ENCODE data around the gene SCN5A.

SCN5A gene

DNA sequence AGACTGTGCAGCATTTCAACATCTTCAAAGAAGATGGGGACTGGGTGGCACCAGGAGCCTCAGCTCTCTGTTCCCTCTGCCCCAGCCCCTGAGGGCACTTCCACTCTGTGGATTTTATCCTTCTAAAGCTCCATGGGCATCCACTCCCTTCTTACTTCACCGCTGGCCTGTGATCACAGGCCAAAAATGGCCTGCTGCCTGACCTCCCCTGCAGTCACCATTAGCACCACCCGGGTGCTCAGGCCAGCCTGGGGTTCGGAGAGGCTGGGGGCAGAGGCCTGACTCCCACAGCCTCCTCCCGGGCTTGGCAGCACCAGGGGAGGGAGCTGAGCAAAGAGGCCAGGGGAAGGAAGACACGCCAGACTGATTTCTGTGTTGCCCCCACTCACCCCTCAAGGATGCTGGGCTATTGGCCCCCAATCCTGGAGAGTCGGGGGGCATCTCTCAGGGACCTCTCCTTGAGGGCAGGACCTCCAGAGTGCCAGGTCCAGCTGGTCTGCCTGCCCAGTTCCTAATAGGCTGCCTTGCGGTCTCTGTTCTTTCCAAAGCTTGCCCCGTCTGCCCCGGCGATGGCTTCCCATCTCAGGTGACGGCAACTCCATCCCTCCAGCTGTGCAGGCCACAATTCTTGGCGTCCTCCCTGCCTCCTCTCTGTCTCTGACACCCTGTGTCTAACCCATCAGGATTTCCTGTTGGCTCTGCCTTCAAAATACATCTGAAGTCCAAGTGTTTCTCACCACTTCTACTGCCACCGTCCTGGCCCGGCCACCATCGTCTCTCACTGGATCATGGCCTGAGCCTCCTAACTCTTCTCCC is 86.2 kb downstream of the SCN5A start:
- DNase-seq (no peak), ATAC-seq (no peak)
- H3K36me3 Mint-ChIP-seq (ENCODE audit: low read depth), result no peaks in the 10 kb centered on the region
- H3K27me3 Mint-ChIP-seq, result peaks cover 2% of the 10 kb centered on the region
- no peaks in the 10 kb centered on the region for H3K4me1 Mint-ChIP-seq
- H3K9me3 Mint-ChIP-seq, result no peaks in the 10 kb centered on the region
- no peak overlapping the region for H3K4me3 Mint-ChIP-seq
- no peak overlapping the region for H3K27ac Mint-ChIP-seq

DNA sequence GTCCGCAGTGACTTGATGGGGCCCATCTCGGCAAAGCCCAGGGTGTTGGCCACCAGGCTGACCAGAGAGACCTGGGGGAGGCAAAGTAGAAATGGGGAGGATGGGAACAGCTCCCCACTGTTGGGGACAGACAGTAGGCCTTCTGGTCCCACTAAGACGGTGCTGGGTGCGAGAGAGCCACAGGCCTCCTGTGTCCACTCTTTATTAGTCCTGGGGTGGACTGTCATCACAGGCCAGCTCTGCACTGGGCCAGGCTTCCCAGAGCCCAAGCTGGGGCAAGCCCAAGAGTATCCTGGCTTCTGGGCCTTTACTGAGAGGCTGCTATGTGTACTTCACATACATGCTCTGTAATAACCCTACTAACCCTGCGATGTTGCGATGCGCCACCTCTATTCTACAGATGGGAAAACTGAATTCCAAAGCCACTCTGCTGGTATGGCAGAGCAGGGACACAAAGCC is 87.0 kb downstream of the SCN5A start:
- DNase-seq, result no peak
- Mint-ChIP-seq H3K4me3 (no peak overlapping the region), H3K27ac (no peak overlapping the region), H3K27me3 (peaks cover 2% of the 10 kb centered on the region), H3K9me3 (no peaks in the 10 kb centered on the region), H3K4me1 (no peaks in the 10 kb centered on the region), H3K36me3 (ENCODE audit: low read depth) (no peaks in the 10 kb centered on the region)
- ATAC-seq, result no peak

GRCh38 chr3:38561746-38562466 is 87.6 kb downstream of the SCN5A start:
- Mint-ChIP-seq H3K4me3 (no peak overlapping the region), H3K4me1 (no peaks in the 10 kb centered on the region), H3K27me3 (peaks cover 2% of the 10 kb centered on the region), H3K9me3 (no peaks in the 10 kb centered on the region), H3K36me3 (ENCODE audit: low read depth) (no peaks in the 10 kb centered on the region), H3K27ac (no peak overlapping the region)
- no peak for ATAC-seq
- no peak for DNase-seq

DNA sequence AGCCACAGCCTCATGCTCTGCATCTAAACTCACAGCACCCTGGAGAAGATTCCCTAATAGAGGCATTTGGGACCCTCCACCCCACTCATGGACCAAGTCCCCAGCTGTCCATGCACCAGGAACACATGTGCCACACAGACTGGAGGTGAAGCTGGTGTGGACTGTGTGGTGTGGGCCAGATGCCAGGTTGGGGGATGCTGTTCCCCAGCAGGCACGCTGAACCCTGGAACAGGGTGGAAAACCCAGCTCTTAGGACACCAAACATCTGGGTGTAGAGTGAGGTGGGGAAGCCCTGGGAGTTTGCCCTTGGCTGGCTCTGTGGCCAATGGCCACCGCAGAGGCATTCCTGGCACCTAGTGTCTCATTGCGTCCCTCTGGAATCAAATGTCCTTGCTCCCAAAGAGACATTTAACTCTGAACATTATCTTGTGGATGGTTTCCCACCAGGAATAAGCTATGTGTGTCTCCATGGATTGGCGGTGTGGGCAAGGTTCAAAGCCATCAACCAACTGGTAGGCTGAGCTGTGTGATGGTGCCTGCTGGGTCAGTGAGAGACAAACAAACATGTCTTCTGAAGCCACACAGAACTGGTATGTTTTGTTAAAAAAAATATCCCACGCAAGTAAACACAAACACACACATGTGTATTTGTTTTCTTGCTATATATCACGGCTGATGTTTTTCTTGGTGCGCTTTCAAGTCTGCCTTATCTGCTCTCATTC is 88.3 kb downstream of the SCN5A start:
- no peak for DNase-seq
- Mint-ChIP-seq H3K36me3 (ENCODE audit: low read depth) (no peaks in the 10 kb centered on the region), H3K27me3 (peaks cover 2% of the 10 kb centered on the region), H3K4me3 (no peak overlapping the region), H3K9me3 (no peaks in the 10 kb centered on the region), H3K4me1 (no peaks in the 10 kb centered on the region), H3K27ac (no peak overlapping the region)
- ATAC-seq, result no peak

- ATAC-seq (no peak), DNase-seq (no peak)
- no peaks in the 10 kb centered on the region for H3K4me1 Mint-ChIP-seq
- no peaks in the 10 kb centered on the region for H3K9me3 Mint-ChIP-seq
- peaks cover 2% of the 10 kb centered on the region for H3K27me3 Mint-ChIP-seq
- H3K4me3 Mint-ChIP-seq, result no peak overlapping the region
- H3K36me3 Mint-ChIP-seq (ENCODE audit: low read depth), result no peaks in the 10 kb centered on the region
- H3K27ac Mint-ChIP-seq, result no peak overlapping the region
Measured at GRCh38 chr3:38560284-38560683, 89.2 kb downstream of the SCN5A start.

- Mint-ChIP-seq H3K27ac (no peak overlapping the region), H3K4me1 (no peaks in the 10 kb centered on the region)
- no peak for ATAC-seq
Measured at GRCh38 chr3:38558864-38559263, 90.6 kb downstream of the SCN5A start.

GRCh38 chr3:38556640-38557358 is 92.7 kb downstream of the SCN5A start:
- Mint-ChIP-seq H3K4me3 (no peak overlapping the region), H3K27ac (no peak overlapping the region), H3K36me3 (ENCODE audit: low read depth) (no peaks in the 10 kb centered on the region), H3K27me3 (peaks cover 5% of the 10 kb centered on the region), H3K4me1 (no peaks in the 10 kb centered on the region), H3K9me3 (no peaks in the 10 kb centered on the region)
- DNase-seq, result no peak
- no peak for ATAC-seq

More at GRCh38 chr3:38558864-38559263, 90.6 kb downstream of the SCN5A start:
- no peak for DNase-seq
- H3K4me3 Mint-ChIP-seq, result no peak overlapping the region
- no peaks in the 10 kb centered on the region for H3K36me3 Mint-ChIP-seq (ENCODE audit: low read depth)
- H3K9me3 Mint-ChIP-seq, result no peaks in the 10 kb centered on the region
- peaks cover 6% of the 10 kb centered on the region for H3K27me3 Mint-ChIP-seq

DNA sequence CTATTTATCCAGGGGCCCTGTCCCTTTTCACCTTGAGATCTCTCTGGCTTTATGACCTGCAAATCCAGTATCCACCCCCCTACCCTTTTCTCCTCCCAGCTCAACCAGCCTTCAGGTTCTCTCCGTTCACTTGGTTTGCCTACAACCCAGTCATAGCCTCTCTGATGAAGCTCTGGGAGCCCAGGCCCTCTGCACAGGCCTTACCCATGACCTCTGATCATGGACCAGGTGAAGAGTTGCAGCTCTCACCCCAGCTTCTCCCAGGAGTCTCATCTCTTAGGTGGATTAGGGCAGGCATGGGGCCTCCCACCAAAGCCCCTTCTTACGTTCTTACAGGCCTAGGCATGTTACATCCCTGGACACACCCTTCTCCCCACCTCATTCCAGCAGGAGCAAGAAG is 93.6 kb downstream of the SCN5A start:
- no peak overlapping the region for H3K4me3 Mint-ChIP-seq
- H3K9me3 Mint-ChIP-seq, result no peaks in the 10 kb centered on the region
- ATAC-seq (no peak), DNase-seq (no peak)
- H3K27ac Mint-ChIP-seq, result no peak overlapping the region
- no peaks in the 10 kb centered on the region for H3K36me3 Mint-ChIP-seq (ENCODE audit: low read depth)
- H3K4me1 Mint-ChIP-seq, result no peaks in the 10 kb centered on the region
- H3K27me3 Mint-ChIP-seq, result peaks cover 5% of the 10 kb centered on the region

DNA sequence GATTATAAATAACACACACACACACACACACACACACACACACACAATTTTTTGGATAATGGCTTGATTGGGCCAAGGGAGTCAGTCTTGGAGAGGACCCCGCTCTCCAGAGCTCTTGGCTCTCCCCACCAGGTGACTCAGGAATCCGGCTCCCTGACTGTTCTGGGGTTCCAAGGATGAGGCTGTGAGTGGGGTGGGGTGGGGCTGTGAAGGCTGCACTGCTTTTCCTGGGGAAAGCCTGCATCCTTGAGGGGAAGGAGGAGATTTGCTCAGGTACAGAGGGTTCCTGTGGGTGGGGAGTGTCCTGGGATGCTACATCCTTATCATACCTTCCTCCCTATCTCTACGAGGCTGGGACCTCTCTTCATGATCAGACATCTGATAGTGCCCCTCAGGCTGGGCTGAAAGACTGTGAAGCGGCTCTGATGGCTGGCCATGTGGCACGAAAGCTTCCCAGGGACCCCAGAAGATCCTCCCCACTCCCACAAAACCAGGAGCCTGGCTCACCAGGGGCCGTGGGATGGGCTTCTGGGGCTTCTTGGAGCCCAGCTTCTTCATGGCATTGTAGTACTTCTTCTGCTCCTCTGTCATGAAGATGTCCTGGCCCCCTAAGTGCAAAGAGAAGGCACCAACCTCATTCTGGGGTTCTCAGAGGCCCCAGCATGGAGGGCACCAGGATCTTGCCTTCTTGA is 94.2 kb downstream of the SCN5A start:
- Mint-ChIP-seq H3K4me3 (no peak overlapping the region), H3K4me1 (no peaks in the 10 kb centered on the region), H3K36me3 (ENCODE audit: low read depth) (no peaks in the 10 kb centered on the region), H3K9me3 (no peaks in the 10 kb centered on the region), H3K27me3 (peaks cover 5% of the 10 kb centered on the region), H3K27ac (no peak overlapping the region)
- DNase-seq (no peak), ATAC-seq (no peak)

DNA sequence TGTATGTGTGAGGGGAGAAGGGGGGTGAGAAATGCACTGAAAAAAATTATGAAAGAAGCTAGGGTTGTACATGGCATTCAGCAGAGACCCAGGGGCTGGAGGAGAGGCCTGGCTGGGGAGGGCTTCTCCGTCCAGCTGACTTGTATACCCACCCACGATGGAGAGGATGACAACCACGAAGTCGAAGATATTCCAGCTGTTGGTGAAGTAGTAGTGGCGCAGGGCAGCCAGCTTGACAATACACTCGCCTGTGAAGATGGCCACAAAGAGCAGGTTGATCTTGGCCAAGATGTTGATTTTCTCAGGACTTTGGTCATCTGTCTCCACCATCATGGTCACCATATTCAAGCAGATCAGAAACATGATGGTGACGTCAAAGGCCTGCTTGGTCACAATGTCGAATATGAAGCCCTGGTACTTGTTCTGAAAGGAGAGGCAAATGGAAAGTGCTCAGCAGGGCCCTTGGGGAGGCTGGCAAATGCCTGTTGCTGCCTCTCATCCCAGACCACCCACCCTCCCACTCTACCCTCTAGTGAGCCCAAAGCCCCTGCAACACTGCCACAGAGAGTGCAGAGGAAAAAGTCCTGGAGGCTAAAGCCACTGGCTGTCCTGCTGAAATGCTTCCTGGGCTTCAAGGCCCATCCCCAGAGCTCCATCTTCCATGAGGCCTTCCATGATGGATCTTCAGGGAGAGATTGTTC is 95.2 kb downstream of the SCN5A start:
- Mint-ChIP-seq H3K4me1 (no peaks in the 10 kb centered on the region), H3K4me3 (no peak overlapping the region), H3K27me3 (peaks cover 5% of the 10 kb centered on the region), H3K27ac (no peak overlapping the region), H3K36me3 (ENCODE audit: low read depth) (no peaks in the 10 kb centered on the region), H3K9me3 (no peaks in the 10 kb centered on the region)
- ATAC-seq, result no peak
- DNase-seq, result no peak

DNA sequence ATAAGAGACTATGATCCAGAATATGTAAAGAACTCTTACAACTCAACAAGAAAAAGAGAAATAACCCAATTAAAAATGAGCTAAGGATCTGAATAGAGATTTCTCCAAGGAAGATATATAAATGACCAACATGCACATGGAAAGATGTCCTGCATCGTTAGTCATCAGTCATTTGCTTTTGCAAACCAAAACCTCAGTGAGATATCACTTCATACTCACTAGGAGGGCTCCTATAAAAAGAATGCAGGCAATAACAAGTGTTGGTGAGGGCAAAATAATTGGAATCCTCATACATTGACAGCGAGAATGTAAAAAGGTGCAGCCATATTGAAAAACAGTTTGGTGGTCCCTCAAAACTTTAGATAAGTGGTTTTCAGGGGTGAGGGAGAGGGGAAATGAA is 96.4 kb downstream of the SCN5A start:
- DNase-seq (no peak), ATAC-seq (no peak)
- H3K27ac Mint-ChIP-seq, result no peak overlapping the region
- no peaks in the 10 kb centered on the region for H3K4me1 Mint-ChIP-seq
- no peaks in the 10 kb centered on the region for H3K36me3 Mint-ChIP-seq (ENCODE audit: low read depth)
- H3K4me3 Mint-ChIP-seq, result no peak overlapping the region
- H3K27me3 Mint-ChIP-seq, result peaks cover 5% of the 10 kb centered on the region
- H3K9me3 Mint-ChIP-seq, result no peaks in the 10 kb centered on the region

DNA sequence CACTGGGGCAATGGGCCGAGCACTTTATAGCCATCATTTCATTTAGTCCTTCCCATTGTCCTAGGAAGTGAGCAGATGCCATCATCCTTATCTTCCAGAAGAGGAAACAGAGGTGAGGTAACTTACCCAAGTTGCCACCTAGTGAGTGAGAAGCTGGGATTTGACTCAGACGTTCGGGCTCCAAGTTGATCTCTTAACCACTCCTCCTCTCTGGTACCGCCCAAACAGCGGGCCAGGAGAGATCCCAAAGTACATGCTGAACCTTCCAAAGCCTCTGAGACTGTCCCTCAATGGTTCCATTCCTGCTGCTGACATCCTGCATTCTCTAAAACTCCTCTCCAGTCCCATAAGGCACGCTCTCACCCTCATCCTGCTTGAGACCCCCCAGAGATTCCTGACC is 97.1 kb downstream of the SCN5A start:
- Mint-ChIP-seq H3K36me3 (ENCODE audit: low read depth) (no peaks in the 10 kb centered on the region), H3K27ac (no peak overlapping the region), H3K27me3 (peaks cover 5% of the 10 kb centered on the region)

GRCh38 chr3:38551026-38551832 is 98.3 kb downstream of the SCN5A start:
- Mint-ChIP-seq H3K36me3 (ENCODE audit: low read depth) (no peaks in the 10 kb centered on the region), H3K27me3 (peaks cover 5% of the 10 kb centered on the region), H3K27ac (no peak overlapping the region), H3K4me1 (no peaks in the 10 kb centered on the region), H3K4me3 (no peak overlapping the region), H3K9me3 (no peaks in the 10 kb centered on the region)
- no peak for DNase-seq
- ATAC-seq, result no peak

More for the DNA sequence above, 97.1 kb downstream of the SCN5A start:
- DNase-seq, result no peak
- Mint-ChIP-seq H3K4me3 (no peak overlapping the region), H3K4me1 (no peaks in the 10 kb centered on the region), H3K9me3 (no peaks in the 10 kb centered on the region)
- no peak for ATAC-seq
